ENCODE results near the gene LCN1.

- TF ChIP-seq POLR2A (IDR thresholded peaks at IDR 0.05) (no peak), CTCF (IDR thresholded peaks at IDR 0.05) (no peak)
Observed at GRCh38 chr9:135487281-135488012, 33.8 kb upstream of the LCN1 start.
